Gastroesophageal sphincter (tissue), 4 donors: ENCODE measurements around the gene RBM19. TPM values are rescaled to one million over a fixed set of nuclear protein-coding genes. Genes with fewer than 3 reads are reported as not detected.

Experiments used
- ATAC-seq: fragments of 150-250 bp; one replicate; pipeline ENCODE4 v1.9.1; 2016; ENCODE audit warnings: mild to moderate bottlenecking, moderate library complexity
- H3K27ac ChIP-seq, 4 donors: fragments of 200-600 bp; sonication (generic) in 3 of 4; 1 replicate in 3 of 4; 2 replicates in 1 of 4; pipeline ENCODE4 v1.5.1; 2016 to 2019
- H3K27me3 ChIP-seq: fragments of 200-600 bp; sonication (generic); one replicate; pipeline ENCODE4 v1.5.1; 2019
- H3K36me3 ChIP-seq, 2 donors: fragments of 200-600 bp; sonication (generic); one replicate each; pipeline ENCODE4 v1.5.1; 2019; ENCODE audit warnings: control low read depth in 1 of 2
- H3K4me1 ChIP-seq, 3 donors: fragments of 200-600 bp; sonication (generic); 1 replicate in 2 of 3; 2 replicates in 1 of 3; pipeline ENCODE4 v1.5.1; 2016 to 2019; ENCODE audit warnings: control low read depth in 2 of 3
- H3K4me3 ChIP-seq, 2 donors: fragments of 200-600 bp; sonication (generic); one replicate each; pipeline ENCODE4 v1.5.1; 2019; ENCODE audit warnings: mild to moderate bottlenecking in 1 of 2, moderate library complexity in 1 of 2
- H3K9me3 ChIP-seq, 3 donors: fragments of 200-600 bp; sonication (generic); one replicate each; pipeline ENCODE4 v1.5.1; 2017 to 2019; ENCODE audit warnings: control low read depth in 2 of 3
- EP300 ChIP-seq: sonication (generic); formaldehyde crosslinking; IDR thresholded peaks from one replicate; pipeline ENCODE4 v1.6.1; 2017; ENCODE audit warnings: antibody characterized with exemption, mild to moderate bottlenecking
- POLR2A ChIP-seq, 2 donors: fragments of 450-650 bp; IDR thresholded peaks; one replicate each; pipeline ENCODE4 v1.6.1; 2017; ENCODE audit warnings: antibody characterized with exemption in 2 of 2, mild to moderate bottlenecking in 2 of 2, moderate library complexity in 1 of 2
- POLR2AphosphoS5 ChIP-seq: sonication (generic); formaldehyde crosslinking; IDR thresholded peaks from one replicate; pipeline ENCODE4 v1.6.1; 2017; ENCODE audit warnings: antibody characterized with exemption
- WGBS, 2 donors: methylation state at CpG; one replicate each; pipeline ENCODE4 v1.1.5; 2018; ENCODE audit warnings: low coverage in 1 of 2; 5-methylcytosine and 5-hydroxymethylcytosine counted together
- total RNA-seq, 4 donors: library from RNA; depleted of rRNA; stranded (reverse); fragments of >200 nt; gene quantifications; one replicate each; pipeline ENCODE4 v1.1.0, GENCODE V29; 2016
- TF ChIP-seq, protein P1 (sequence below), 4 experiments: fragments of 200-600 bp in 2 of 4; fragments of 450-650 bp in 2 of 4; sonication (generic) in 1 of 4; IDR thresholded peaks; one replicate each; pipeline ENCODE4 v1.5.1; 2017 to 2019; ENCODE audit warnings: antibody characterized with exemption in 4 of 4, mild to moderate bottlenecking in 2 of 4, moderate library complexity in 2 of 4

Gene RBM19
- total RNA-seq, 4 donors from 2014 or later: 24.5 to 45.3 (median 33.9) TPM

DNA sequence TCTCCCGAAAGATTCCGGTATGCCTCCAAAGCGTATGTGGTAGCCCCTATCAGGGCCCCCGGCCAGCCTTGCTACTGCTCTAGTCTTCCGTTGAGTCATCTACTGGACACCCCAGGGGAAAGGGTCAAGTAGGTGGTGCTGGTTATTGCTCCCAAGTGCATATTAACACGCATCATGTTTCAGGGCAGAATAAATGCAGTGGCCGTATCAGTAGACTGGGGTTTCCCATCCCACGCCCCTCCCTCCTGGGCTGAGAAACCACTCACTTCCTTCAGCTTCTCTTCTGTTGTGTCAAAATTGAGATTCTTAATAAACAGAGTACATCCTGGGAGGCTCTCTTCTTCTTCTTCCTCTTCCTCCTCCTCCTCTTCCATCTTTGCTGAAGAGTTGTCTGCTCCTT is 39.3 kb downstream of the RBM19 start:
- WGBS, 2 donors: 86 to 92% methylated on average over 6 of the region's 8 CpGs
- Histone ChIP-seq H3K27me3 (no peaks in the 10 kb centered on the region), H3K27ac (no peak overlapping the region), H3K36me3 (peaks cover 0 to 92% of the 10 kb centered on the region in 2 donors), H3K4me3 (no peak overlapping the region), H3K9me3 (no peaks in the 10 kb centered on the region), H3K4me1 (no peaks in the 10 kb centered on the region)
- TF ChIP-seq EP300 (no peak), POLR2A (IDR thresholded peaks at IDR 0.05) (no peak)
- TF ChIP-seq, protein P1, sequence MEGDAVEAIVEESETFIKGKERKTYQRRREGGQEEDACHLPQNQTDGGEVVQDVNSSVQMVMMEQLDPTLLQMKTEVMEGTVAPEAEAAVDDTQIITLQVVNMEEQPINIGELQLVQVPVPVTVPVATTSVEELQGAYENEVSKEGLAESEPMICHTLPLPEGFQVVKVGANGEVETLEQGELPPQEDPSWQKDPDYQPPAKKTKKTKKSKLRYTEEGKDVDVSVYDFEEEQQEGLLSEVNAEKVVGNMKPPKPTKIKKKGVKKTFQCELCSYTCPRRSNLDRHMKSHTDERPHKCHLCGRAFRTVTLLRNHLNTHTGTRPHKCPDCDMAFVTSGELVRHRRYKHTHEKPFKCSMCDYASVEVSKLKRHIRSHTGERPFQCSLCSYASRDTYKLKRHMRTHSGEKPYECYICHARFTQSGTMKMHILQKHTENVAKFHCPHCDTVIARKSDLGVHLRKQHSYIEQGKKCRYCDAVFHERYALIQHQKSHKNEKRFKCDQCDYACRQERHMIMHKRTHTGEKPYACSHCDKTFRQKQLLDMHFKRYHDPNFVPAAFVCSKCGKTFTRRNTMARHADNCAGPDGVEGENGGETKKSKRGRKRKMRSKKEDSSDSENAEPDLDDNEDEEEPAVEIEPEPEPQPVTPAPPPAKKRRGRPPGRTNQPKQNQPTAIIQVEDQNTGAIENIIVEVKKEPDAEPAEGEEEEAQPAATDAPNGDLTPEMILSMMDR (IDR thresholded peaks at IDR 0.05): no peak
- no peak for ATAC-seq

DNA sequence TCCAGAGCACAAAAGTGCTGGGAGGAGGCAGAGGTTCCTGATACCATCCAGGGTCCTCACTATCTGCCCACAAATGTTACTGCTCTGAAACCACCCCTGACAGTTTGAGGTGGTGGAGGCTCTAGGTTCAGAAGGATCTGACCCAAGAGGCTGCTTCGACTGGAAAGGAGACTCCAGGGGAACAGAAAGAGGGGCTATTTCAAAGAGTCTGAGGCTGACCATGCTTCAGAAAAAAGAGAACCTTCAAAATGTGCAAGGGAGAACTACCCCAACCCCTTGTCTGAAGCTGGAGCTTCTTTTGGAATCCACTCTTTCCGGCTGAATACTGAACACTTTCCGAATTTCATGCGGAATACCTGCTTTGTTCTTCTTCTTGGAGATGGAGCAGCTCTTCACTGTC is 41.8 kb downstream of the RBM19 start:
- Histone ChIP-seq H3K4me3 (no peak overlapping the region), H3K4me1 (no peaks in the 10 kb centered on the region), H3K27me3 (no peaks in the 10 kb centered on the region), H3K9me3 (no peaks in the 10 kb centered on the region), H3K36me3 (peaks cover 0 to 92% of the 10 kb centered on the region in 2 donors), H3K27ac (no peak overlapping the region)
- no peak for ATAC-seq
- TF ChIP-seq EP300: no peak
- TF ChIP-seq, protein P1 (IDR thresholded peaks at IDR 0.05): no peak
- TF ChIP-seq POLR2A (IDR thresholded peaks at IDR 0.05): no peak
- TF ChIP-seq POLR2AphosphoS5: no peak
- 54 to 85% methylated on average over 2 to 4 of the region's 4 CpGs for WGBS, 2 donors

DNA sequence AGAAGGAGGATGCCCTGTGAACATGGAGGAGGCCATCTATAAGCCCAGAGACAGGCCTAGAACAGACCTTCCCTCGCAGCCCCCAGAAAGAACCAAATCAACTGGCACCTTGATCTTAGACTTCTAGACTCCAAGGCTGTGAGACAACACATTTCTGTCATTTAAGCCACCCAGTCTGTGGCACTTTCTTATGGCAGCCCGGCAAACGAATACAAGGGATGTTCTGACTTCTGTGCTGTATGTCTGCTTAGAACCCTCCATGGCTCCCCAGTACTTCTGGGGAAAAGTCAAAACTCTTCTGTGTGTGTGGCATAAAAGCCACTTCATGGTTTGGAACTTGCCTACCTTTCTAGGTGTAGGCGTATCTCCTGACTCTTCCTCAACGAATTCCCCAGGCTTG is 42.9 kb downstream of the RBM19 start:
- TF ChIP-seq, protein P1 (IDR thresholded peaks at IDR 0.05): no peak
- TF ChIP-seq EP300: no peak
- 92 to 100% methylated on average over 2 to 4 of the region's 5 CpGs for WGBS, 2 donors
- Histone ChIP-seq H3K27ac (no peak overlapping the region), H3K27me3 (no peaks in the 10 kb centered on the region), H3K36me3 (peaks cover 0 to 92% of the 10 kb centered on the region in 2 donors), H3K4me3 (no peak overlapping the region), H3K9me3 (no peaks in the 10 kb centered on the region), H3K4me1 (no peaks in the 10 kb centered on the region)
- no peak for ATAC-seq

DNA sequence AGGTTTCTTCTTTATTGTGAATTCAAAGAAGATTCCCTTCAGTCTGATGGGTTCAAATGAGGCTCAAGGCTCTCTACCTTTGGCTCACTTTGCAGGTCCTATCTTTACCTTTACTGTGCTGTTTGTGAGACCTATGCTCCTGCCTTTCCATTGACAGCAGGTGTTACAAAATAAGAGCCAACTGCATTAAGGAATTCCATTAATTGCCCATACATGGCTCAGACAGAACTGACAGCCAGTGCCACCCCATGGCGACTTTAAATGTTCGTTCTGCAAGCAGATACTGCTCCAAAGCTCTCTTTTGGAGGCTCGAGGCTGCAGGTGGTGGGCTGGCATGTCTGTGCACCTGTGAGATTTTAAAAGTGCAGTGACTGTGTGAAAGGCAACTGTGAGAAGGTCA is 44.7 kb downstream of the RBM19 start:
- TF ChIP-seq, protein P1 (IDR thresholded peaks at IDR 0.05): no peak
- TF ChIP-seq POLR2A (IDR thresholded peaks at IDR 0.05): no peak
- TF ChIP-seq POLR2AphosphoS5: no peak
- 60 to 89% methylated on average over 1 to 3 of the region's 3 CpGs for WGBS, 2 donors
- Histone ChIP-seq H3K9me3 (no peaks in the 10 kb centered on the region), H3K27ac (no peak overlapping the region), H3K27me3 (no peaks in the 10 kb centered on the region), H3K36me3 (peaks cover 0 to 100% of the 10 kb centered on the region in 2 donors), H3K4me1 (no peaks in the 10 kb centered on the region), H3K4me3 (no peak overlapping the region)
- ATAC-seq: no peak

GRCh38 chr12:113919791-113920190 is 46.3 kb downstream of the RBM19 start:
- 86 to 89% methylated on average over 4 to 5 of the region's 5 CpGs for WGBS, 2 donors
- Histone ChIP-seq H3K27ac (no peak overlapping the region), H3K4me3 (no peak overlapping the region), H3K4me1 (no peaks in the 10 kb centered on the region), H3K27me3 (no peaks in the 10 kb centered on the region), H3K36me3 (peaks cover 0 to 100% of the 10 kb centered on the region in 2 donors), H3K9me3 (no peaks in the 10 kb centered on the region)
- TF ChIP-seq POLR2A (IDR thresholded peaks at IDR 0.05) (no peak), POLR2AphosphoS5 (no peak), EP300 (no peak)
- TF ChIP-seq, protein P1 (IDR thresholded peaks at IDR 0.05): no peak
- ATAC-seq: no peak
